HepG2 (cell line): ENCODE results near the gene KCNH6. TPM values are rescaled to one million over a fixed set of nuclear protein-coding genes. Genes with fewer than 3 reads are reported as not detected.

ENCODE experiments used
- ATAC-seq: fragments of 200-7000 bp; cut with Tn5 transposase; 3 replicates; pipeline ENCODE4 v1.9.1; 2020; ENCODE audit warnings: mild to moderate bottlenecking, moderate library complexity
- BruUV-seq: library from RNA; stranded (reverse); fragments of 400-500 nt; replicated peaks from 2 replicates; lab custom pipeline; 2021; lab: Mats Ljungman, UMichigan
- CTCF ChIA-PET: fragments of 300-600 bp; formaldehyde crosslinking; extraction: SDS; loops from one replicate; lab custom pipeline; 2021; ENCODE audit warnings: low total read pairs, inconsistent platforms, low intra/inter-chr PET ratio; lab: Yijun Ruan, JAX
- POLR2A ChIA-PET: fragments of 350-600 bp; sonication (Branson Sonifier 250); formaldehyde crosslinking; loops from one replicate; lab custom pipeline; 2020; ENCODE audit warnings: antibody characterized with exemption, inconsistent platforms; lab: Yijun Ruan, JAX
- DNase-seq: peaks from one replicate; pipeline ENCODE4 v3.0.0-alpha.2; 2015; ENCODE audit warnings: low spot score
- FAIRE-seq: peaks from 3 replicates; lab custom pipeline; 2011; peaks lifted over from hg19 to GRCh38; lab: Jason Lieb, UNC
- H2AFZ ChIP-seq: one replicate; pipeline ENCODE4 v1.6.1; 2011; ENCODE audit warnings: low read length, inconsistent platforms
- H3K27ac ChIP-seq: fragments of 300-600 bp; 3 replicates; pipeline ENCODE4 v1.8.0; 2011; ENCODE audit warnings: mixed run types, mild to moderate bottlenecking, mixed read lengths, low read length, inconsistent platforms; ENCODE audit not compliant: insufficient read depth; ENCODE audit errors: extremely low read length
- H3K27me3 ChIP-seq, 2 experiments: fragments of 200-600 bp in 1 of 2; 2 replicates in 1 of 2; 3 replicates in 1 of 2; pipeline versions ENCODE4 v1.6.0 to v1.8.0; 2011; ENCODE audit warnings: low read length in 2 of 2, mild to moderate bottlenecking in 2 of 2, moderate library complexity in 2 of 2, inconsistent platforms in 1 of 2; ENCODE audit not compliant: insufficient read depth in 2 of 2, control insufficient read depth in 1 of 2
- H3K36me3 ChIP-seq, 2 experiments: fragments of 200-600 bp in 1 of 2; replicated peaks in 1 of 2; 2 replicates in 1 of 2; 3 replicates in 1 of 2; pipeline versions ENCODE4 v1.5.1 to v1.8.0; 2011; ENCODE audit warnings: low read length in 2 of 2, inconsistent platforms in 1 of 2; ENCODE audit not compliant: insufficient read depth in 2 of 2, control insufficient read depth in 1 of 2
- H3K4me1 ChIP-seq: 2 replicates; pipeline ENCODE4 v1.5.1; 2012; ENCODE audit warnings: low read length, inconsistent platforms; ENCODE audit not compliant: insufficient read depth
- H3K4me2 ChIP-seq: 2 replicates; pipeline ENCODE4 v1.6.0; 2011; ENCODE audit warnings: low read depth, low read length, inconsistent platforms
- H3K4me3 ChIP-seq, 3 experiments: fragments of 200-600 bp in 1 of 3; sonication (generic), shearing (Covaris generic) in 1 of 3; replicated peaks in 1 of 3; 2 replicates each; pipeline ENCODE4 v1.5.1; 2011 to 2016; ENCODE audit warnings: low read length in 3 of 3, inconsistent platforms in 2 of 3, low read depth in 2 of 3, mild to moderate bottlenecking in 2 of 3, control low read depth in 1 of 3, mixed read lengths in 1 of 3; ENCODE audit not compliant: insufficient read depth in 1 of 3
- H3K79me2 ChIP-seq: one replicate; pipeline ENCODE4 v1.6.1; 2011; ENCODE audit warnings: low read length, inconsistent platforms; ENCODE audit not compliant: insufficient read depth
- H3K9ac ChIP-seq: 2 replicates; pipeline ENCODE4 v1.6.0; 2011; ENCODE audit warnings: mild to moderate bottlenecking, low read depth, low read length, inconsistent platforms; ENCODE audit not compliant: insufficient read depth
- H3K9me3 ChIP-seq: 2 replicates; pipeline ENCODE4 v1.5.1; 2012; ENCODE audit warnings: mild to moderate bottlenecking, low read length
- H4K20me1 ChIP-seq: 2 replicates; pipeline ENCODE4 v1.6.0; 2011; ENCODE audit warnings: inconsistent platforms, mild to moderate bottlenecking, low read length, moderate library complexity; ENCODE audit not compliant: insufficient read depth
- ATF3 ChIP-seq: sonication (generic); formaldehyde crosslinking; IDR thresholded peaks from 2 replicates; pipeline ENCODE4 v1.4.0; 2020; ENCODE audit warnings: missing genetic modification reagents
- ATF7-NPFF ChIP-seq: sonication (generic); formaldehyde crosslinking; IDR thresholded peaks from 2 replicates; pipeline ENCODE4 v1.8.1; 2023; ENCODE audit warnings: mild to moderate bottlenecking, low read depth, missing genetic modification reagents, moderate library complexity
- FOXP1 ChIP-seq, 2 experiments: fragments of 450-650 bp in 1 of 2; IDR thresholded peaks; 2 replicates each; pipeline ENCODE4 v1.6.1; 2017 to 2018; ENCODE audit warnings: antibody characterized with exemption in 1 of 2
- GTF3A ChIP-seq: sonication (generic); formaldehyde crosslinking; conservative IDR thresholded peaks from 2 replicates; pipeline ENCODE4 v1.4.0; 2020; ENCODE audit warnings: mild to moderate bottlenecking, missing genetic modification reagents
- HNRNPH1 ChIP-seq: fragments of 200-400 bp; formaldehyde crosslinking; optimal IDR thresholded peaks from 2 replicates; pipeline ENCODE3; 2017; ENCODE audit warnings: mild to moderate bottlenecking, low read depth, low read length
- JUN ChIP-seq: sonication (generic); formaldehyde crosslinking; IDR thresholded peaks from 2 replicates; pipeline ENCODE4 v1.4.0; 2020; ENCODE audit warnings: mild to moderate bottlenecking, missing genetic modification reagents
- MXD3 ChIP-seq: IDR thresholded peaks from 2 replicates; pipeline ENCODE4 v1.6.1; 2016; ENCODE audit warnings: mild to moderate bottlenecking, missing biosample characterization, missing genetic modification reagents
- POGZ ChIP-seq: sonication (generic); formaldehyde crosslinking; IDR thresholded peaks from 2 replicates; pipeline ENCODE4 v1.4.0; 2020; ENCODE audit warnings: mild to moderate bottlenecking, missing genetic modification reagents
- POLR2AphosphoS2 ChIP-seq: IDR thresholded peaks from 2 replicates; pipeline ENCODE4 v1.6.1; 2011; ENCODE audit warnings: low read depth, low read length, improper control_type of control experiment
- PRDM15 ChIP-seq: sonication (generic); formaldehyde crosslinking; IDR thresholded peaks from 2 replicates; pipeline ENCODE4 v1.4.0; 2020; ENCODE audit warnings: missing genetic modification reagents
- RFX5 ChIP-seq: IDR thresholded peaks from 2 replicates; pipeline ENCODE4 v1.6.1; 2011; ENCODE audit warnings: low read depth, low read length, improper control_type of control experiment
- SP2 ChIP-seq: sonication (generic); formaldehyde crosslinking; IDR thresholded peaks from 2 replicates; pipeline ENCODE4 v1.5.1; 2020; ENCODE audit warnings: mild to moderate bottlenecking, missing genetic modification reagents
- ZFY ChIP-seq: sonication (generic); formaldehyde crosslinking; IDR thresholded peaks from 2 replicates; pipeline ENCODE4 v1.4.0; 2020; ENCODE audit warnings: missing genetic modification reagents
- ZNF24 ChIP-seq: fragments of 450-650 bp; IDR thresholded peaks from 2 replicates; pipeline ENCODE4 v1.6.1; 2017; ENCODE audit warnings: antibody characterized with exemption, mild to moderate bottlenecking
- ZNF34 ChIP-seq: sonication (generic); formaldehyde crosslinking; IDR thresholded peaks from 2 replicates; pipeline ENCODE4 v1.4.0; 2020; ENCODE audit warnings: mild to moderate bottlenecking, missing genetic modification reagents, borderline replicate concordance
- ZNF496 ChIP-seq: sonication (generic); formaldehyde crosslinking; IDR thresholded peaks from 2 replicates; pipeline ENCODE4 v1.8.1; 2023; ENCODE audit warnings: mild to moderate bottlenecking, moderate library complexity, missing genetic modification reagents; ENCODE audit not compliant: insufficient replicate concordance
- ZNF816 ChIP-seq: sonication (generic); formaldehyde crosslinking; IDR thresholded peaks from 2 replicates; pipeline ENCODE4 v1.8.0; 2022; ENCODE audit warnings: missing genetic modification reagents, mild to moderate bottlenecking, borderline replicate concordance
- WGBS: methylation state at CpG from one replicate; pipeline ENCODE4 v1.1.6; 2017; ENCODE audit warnings: low lambda C conversion rate; 5-methylcytosine and 5-hydroxymethylcytosine counted together
- in situ Hi-C: cut with HindIII; loops from 2 replicates; pipeline ENCODE4 v1.10.0; 2017; ENCODE audit warnings: low pct_unique_long_range_greater_than_20kb; ENCODE audit not compliant: extremely low pct_ligation_motif_present
- intact Hi-C: fragments of 100-400 bp; cut with micrococcal nuclease; formaldehyde crosslinking; loops from one replicate; pipeline ENCODE4 v1.10.0; 2022; ENCODE audit not compliant: unreplicated experiment
- polyA plus RNA-seq, 8 experiments: library from polyadenylated mRNA; depleted of rRNA in 3 of 8; stranded (reverse) in 7 of 8; unstranded in 1 of 8; fragments of >200 nt; fragmentation: Illumina TruSeq in 4 of 8; extraction: Trizol in 4 of 8; gene quantifications; 2 replicates each; pipeline versions ENCODE4 v1.2.1 to v1.2.3, GENCODE V29; 2011 to 2016; ENCODE audit warnings: low read depth in 4 of 8, missing spikeins in 1 of 8, mixed read lengths in 1 of 8; ENCODE audit not compliant: insufficient read depth in 1 of 8
- total RNA-seq, 5 experiments: library from RNA; depleted of rRNA; stranded (reverse); fragments of >200 nt; fragmentation: Illumina TruSeq; extraction: Trizol; gene quantifications; 2 replicates each; pipeline ENCODE4 v1.2.3, GENCODE V29; 2016; ENCODE audit warnings: low read depth in 1 of 5
- TF ChIP-seq, protein P1 (sequence below): sonication (generic); formaldehyde crosslinking; IDR thresholded peaks from 2 replicates; pipeline ENCODE4 v1.8.1; 2023; ENCODE audit warnings: mild to moderate bottlenecking, inconsistent platforms, moderate library complexity, missing genetic modification reagents, borderline replicate concordance

The KCNH6 gene
- total and polyA plus RNA-seq, 2 of the 13 experiments (the other 11 are each of a cell fraction or from before 2014, with no cell fraction given), result 0.05 to 0.18 TPM

GRCh38 chr17:63519972-63520882 is 2.9 kb upstream of the KCNH6 start:
- peak overlapping the region; percentile 74 for H3K4me2 ChIP-seq
- intact Hi-C loops (loop anchor here (1.0 to 5.0 kb wide), 2 partner anchors 30 to 57 kb away; partner anchors contain the start of gene DCAF7), in situ Hi-C loops (no loop called here)
- H3K4me1 ChIP-seq, result peaks cover 79% of the 10 kb centered on the region
- POLR2A ChIA-PET, result interaction anchor here (1.0 to 1.4 kb wide), 6 partner anchors 11 to 88 kb away, joined by 4 to 18 read pairs (median 6); partner anchors contain the start of genes DCAF7 and TACO1
- peak overlapping the region; percentile 30 for H3K9ac ChIP-seq
- H3K27me3 ChIP-seq, result peaks cover 7 to 55% of the 10 kb centered on the region in 2 experiments; a peak in 4 of 5 replicates
- WGBS, result 1% methylated on average over 5 of the region's 5 CpGs
- no TSS peak for BruUV-seq
- H3K27ac ChIP-seq, result peak overlapping the region; percentile 71
- no peaks in the 10 kb centered on the region; the same call in 1 of the 2 replicates for H4K20me1 ChIP-seq
- no peaks in the 10 kb centered on the region for H3K36me3 ChIP-seq
- DNase-seq, result peak; percentile 96
- ATAC-seq, result peak; percentile 84
- peak; percentile 99 for FAIRE-seq
- H3K4me3 ChIP-seq, result peak overlapping the region in 1 of 3 experiments; percentile 47; a peak in 2 of 6 replicates
- no peaks in the 10 kb centered on the region for H3K79me2 ChIP-seq
- CTCF ChIA-PET, result no interaction called here
- no peak overlapping the region for H2AFZ ChIP-seq
- no peaks in the 10 kb centered on the region for H3K9me3 ChIP-seq
- peak; percentile 73; the same call in 1 of the 2 replicates for TF ChIP-seq POGZ
- 0 out of 2 replicates have a peak, but pooled peaks have one; percentile 27 for TF ChIP-seq JUN
- TF ChIP-seq, protein P1, sequence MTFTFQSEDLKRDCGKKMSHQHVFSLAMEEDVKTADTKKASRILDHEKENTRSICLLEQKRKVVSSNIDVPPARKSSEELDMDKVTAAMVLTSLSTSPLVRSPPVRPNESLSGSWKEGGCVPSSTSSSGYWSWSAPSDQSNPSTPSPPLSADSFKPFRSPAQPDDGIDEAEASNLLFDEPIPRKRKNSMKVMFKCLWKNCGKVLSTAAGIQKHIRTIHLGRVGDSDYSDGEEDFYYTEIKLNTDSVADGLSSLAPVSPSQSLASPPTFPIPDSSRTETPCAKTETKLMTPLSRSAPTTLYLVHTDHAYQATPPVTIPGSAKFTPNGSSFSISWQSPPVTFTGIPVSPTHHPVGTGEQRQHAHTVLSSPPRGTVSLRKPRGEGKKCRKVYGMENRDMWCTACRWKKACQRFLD (CRISPR knock-in tag), result no peak
- TF ChIP-seq FOXP1 (IDR thresholded peaks at IDR 0.05), result no peak
- TF ChIP-seq FOXP1 (CRISPR knock-in tag; IDR thresholded peaks at IDR 0.05), result peak; percentile 83
- peak; percentile 46 for TF ChIP-seq ZFY (CRISPR knock-in tag)
- TF ChIP-seq RFX5, result no peak
- peak; percentile 83; the same call in 1 of the 2 replicates for TF ChIP-seq ATF7-NPFF (CRISPR knock-in tag)
- no peak for TF ChIP-seq ZNF496 (CRISPR knock-in tag)
- TF ChIP-seq PRDM15 (CRISPR knock-in tag), result no peak
- TF ChIP-seq SP2 (CRISPR knock-in tag), result no peak
- TF ChIP-seq MXD3 (CRISPR knock-in tag), result no peak
- no peak for TF ChIP-seq GTF3A (CRISPR knock-in tag)
- 0 out of 2 replicates have a peak, but pooled peaks have one; percentile 64 for TF ChIP-seq ZNF816
- no peak for TF ChIP-seq ZNF34 (CRISPR knock-in tag)
- no peak for TF ChIP-seq HNRNPH1
- no peak for TF ChIP-seq ZNF24
- no peak for TF ChIP-seq POLR2AphosphoS2
- no peak for TF ChIP-seq ATF3 (CRISPR knock-in tag)
